Ovary (tissue), 9 donors: ENCODE results near the gene GORASP1. TPM values are rescaled to one million over a fixed set of nuclear protein-coding genes. Genes with fewer than 3 reads are reported as not detected.

Experiments used
- DNase-seq, 5 donors: peaks; one replicate each; pipeline ENCODE4 v3.0.0-alpha.2; 2019 to 2020
- H3K27ac ChIP-seq, 2 donors: fragments of 200-600 bp; one replicate each; pipeline versions ENCODE4 v1.5.1 to v1.8.0; 2019 to 2022
- H3K27me3 ChIP-seq: fragments of 200-600 bp; one replicate; pipeline ENCODE4 v1.8.0; 2022
- H3K36me3 ChIP-seq: fragments of 200-600 bp; sonication (generic); one replicate; pipeline ENCODE4 v1.5.1; 2019
- H3K4me1 ChIP-seq: one replicate; pipeline ENCODE4 v1.8.1; 2013; ENCODE audit warnings: mild to moderate bottlenecking, moderate library complexity; ENCODE audit not compliant: insufficient read depth
- H3K4me3 ChIP-seq: fragments of 200-600 bp; sonication (generic); one replicate; pipeline ENCODE4 v1.5.1; 2017
- H3K9me3 ChIP-seq, 2 donors: fragments of 200-600 bp in 1 of 2; sonication (generic) in 1 of 2; one replicate each; pipeline versions ENCODE4 v1.5.1 to v1.8.1; 2013 to 2019; ENCODE audit warnings: mild to moderate bottlenecking in 1 of 2, moderate library complexity in 1 of 2
- CTCF ChIP-seq, 3 donors: fragments of 450-650 bp in 2 of 3; fragments of 200-600 bp in 1 of 3; IDR thresholded peaks; one replicate each; pipeline versions ENCODE4 v1.5.1 to v1.8.0; 2016 to 2022; ENCODE audit warnings: antibody characterized with exemption in 3 of 3, mild to moderate bottlenecking in 1 of 3
- EP300 ChIP-seq: sonication (generic); formaldehyde crosslinking; IDR thresholded peaks from one replicate; pipeline ENCODE4 v1.6.1; 2017; ENCODE audit warnings: antibody characterized with exemption
- POLR2A ChIP-seq: fragments of 450-650 bp; IDR thresholded peaks from one replicate; pipeline ENCODE4 v1.6.1; 2017; ENCODE audit warnings: antibody characterized with exemption, mild to moderate bottlenecking, moderate library complexity
- WGBS, 3 donors: extraction: QIAGEN DNeasy Blood & Tissue Kit in 1 of 3; methylation state at CpG; one replicate each; pipeline versions ENCODE4 v1.1.5 to v1.1.7; 2013 to 2017; 5-methylcytosine and 5-hydroxymethylcytosine counted together
- intact Hi-C, 4 donors: fragments of 100-400 bp; cut with DNase I; formaldehyde crosslinking; loops; one replicate each; pipeline versions ENCODE4 v1.11.0 to v1.15.1; 2022 to 2023
- polyA plus RNA-seq, 2 donors: library from polyadenylated mRNA; stranded (reverse); fragments of 200-250 nt in 1 of 2; fragments of 350-450 nt in 1 of 2; fragmentation: Illumina TruSeq in 1 of 2; extraction: RNeasy Lipid Tissue Mini Kit (QIAGEN cat#74804) in 1 of 2; gene quantifications; one replicate each; pipeline ENCODE4 v1.2.3, GENCODE V29; 2013 to 2014
- total RNA-seq, 7 donors: library from RNA; depleted of rRNA in 2 of 7; stranded (reverse); fragments of >200 nt in 2 of 7; fragmentation: NEBNext Ultra II Directional in 3 of 7; extraction: Animal tissue kit (Norgen Biotek cat#: 25700) in 3 of 7; gene quantifications; one replicate each; pipeline versions ENCODE4 v1.1.0 to v1.2.4, GENCODE V29; 2016 to 2023
- donor health status: DM: no; HTN: no; CAD: no; lungs with moderate emphysema.
- donor health status: DM: no; HTN: no; CAD: no.
- donor health status: Bipolar disorder and iron deficiency.
- donor health status: DM: yes; HTN: yes; CAD: no.
- donor health status: DM: no; HTN: no; CAD: no.
- donor health status: DM: yes; HTN: yes; CAD: no.

The GORASP1 gene
- total and polyA plus RNA-seq, 9 donors = 31.4 to 54.5 (median 47.5) TPM

- no peak for DNase-seq
- H3K9me3 ChIP-seq = no peaks in the 10 kb centered on the region
- WGBS, 3 donors = 70 to 75% (median 74%) methylated on average over 8 of the region's 8 CpGs
- no peak overlapping the region for H3K27ac ChIP-seq
- no peaks in the 10 kb centered on the region for H3K4me1 ChIP-seq
- TF ChIP-seq CTCF (IDR thresholded peaks at IDR 0.05) (no peak), EP300 (no peak), POLR2A (no peak)
- H3K36me3 ChIP-seq = no peaks in the 10 kb centered on the region
- intact Hi-C loops = no loop called here
- no peak overlapping the region for H3K4me3 ChIP-seq
- H3K27me3 ChIP-seq = no peaks in the 10 kb centered on the region
Observed at GRCh38 chr3:39135170-39135805, 27.9 kb upstream of the GORASP1 start.

GRCh38 chr3:39134305-39134704, 26.9 kb upstream of the GORASP1 start:
- no peak overlapping the region for H3K4me3 ChIP-seq
- 84 to 90% (median 89%) methylated on average over 7 of the region's 7 CpGs for WGBS, 3 donors
- DNase-seq = no peak
- H3K27me3 ChIP-seq = no peaks in the 10 kb centered on the region
- H3K9me3 ChIP-seq = no peaks in the 10 kb centered on the region
- no peak overlapping the region for H3K27ac ChIP-seq
- TF ChIP-seq EP300 (no peak), POLR2A (no peak), CTCF (IDR thresholded peaks at IDR 0.05) (no peak)
- H3K36me3 ChIP-seq = no peaks in the 10 kb centered on the region
- intact Hi-C loops = no loop called here
- H3K4me1 ChIP-seq = no peaks in the 10 kb centered on the region

GRCh38 chr3:39133822-39134221, 26.4 kb upstream of the GORASP1 start:
- H3K27me3 ChIP-seq = no peaks in the 10 kb centered on the region
- no peak overlapping the region for H3K4me3 ChIP-seq
- no peaks in the 10 kb centered on the region for H3K9me3 ChIP-seq
- no peaks in the 10 kb centered on the region for H3K36me3 ChIP-seq
- TF ChIP-seq EP300 (no peak), CTCF (IDR thresholded peaks at IDR 0.05) (no peak), POLR2A (no peak)
- no peaks in the 10 kb centered on the region for H3K4me1 ChIP-seq
- intact Hi-C loops = no loop called here
- 74 to 85% (median 83%) methylated on average over 6 of the region's 6 CpGs for WGBS, 3 donors
- no peak overlapping the region for H3K27ac ChIP-seq
- no peak for DNase-seq

- no peaks in the 10 kb centered on the region for H3K9me3 ChIP-seq
- no peak for TF ChIP-seq EP300
- 83 to 100% (median 96%) methylated on average over 1 of the region's 1 CpG for WGBS, 3 donors
- no peaks in the 10 kb centered on the region for H3K4me1 ChIP-seq
- intact Hi-C loops = no loop called here
- DNase-seq = no peak
- H3K27ac ChIP-seq = no peak overlapping the region
- no peak overlapping the region for H3K4me3 ChIP-seq
- H3K36me3 ChIP-seq = no peaks in the 10 kb centered on the region
- no peaks in the 10 kb centered on the region for H3K27me3 ChIP-seq
Observed at GRCh38 chr3:39133093-39133490, 25.7 kb upstream of the GORASP1 start.
